Sigmoid colon (tissue), 7 donors: Measurements from ENCODE around the gene STPG3. TPM values are rescaled to one million over a fixed set of nuclear protein-coding genes. Genes with fewer than 3 reads are reported as not detected.

Experiments
- DNase-seq: peaks from one replicate; pipeline ENCODE4 v3.0.0-alpha.2; 2019
- H3K27ac ChIP-seq, 4 donors: fragments of 200-600 bp; sonication (generic); one replicate each; pipeline ENCODE4 v1.5.1; 2016 to 2019; ENCODE audit warnings: mild to moderate bottlenecking in 1 of 4
- H3K27me3 ChIP-seq, 3 donors: fragments of 200-600 bp; sonication (generic); one replicate each; pipeline ENCODE4 v1.5.1; 2019; ENCODE audit warnings: mild to moderate bottlenecking in 1 of 3
- H3K36me3 ChIP-seq, 4 donors: fragments of 200-600 bp; sonication (generic); one replicate each; pipeline ENCODE4 v1.5.1; 2016 to 2019
- H3K4me1 ChIP-seq, 4 donors: fragments of 200-600 bp; sonication (generic); one replicate each; pipeline ENCODE4 v1.5.1; 2017 to 2019
- H3K4me3 ChIP-seq, 4 donors: fragments of 200-600 bp; sonication (generic); one replicate each; pipeline ENCODE4 v1.5.1; 2017 to 2019; ENCODE audit warnings: mild to moderate bottlenecking in 2 of 4, moderate library complexity in 1 of 4
- H3K9me3 ChIP-seq, 4 donors: fragments of 200-600 bp in 3 of 4; sonication (generic) in 3 of 4; one replicate each; pipeline versions ENCODE4 v1.5.1 to v1.6.1; 2013 to 2019
- EP300 ChIP-seq, 4 donors: sonication (generic); formaldehyde crosslinking; IDR thresholded peaks; one replicate each; pipeline ENCODE4 v1.6.1; 2017; ENCODE audit warnings: antibody characterized with exemption in 4 of 4
- WGBS, 2 donors: extraction: QIAGEN DNeasy Blood & Tissue Kit; methylation state at CpG; one replicate each; pipeline ENCODE4 v1.1.7; 2013; 5-methylcytosine and 5-hydroxymethylcytosine counted together
- intact Hi-C: fragments of 100-400 bp; cut with DNase I; formaldehyde crosslinking; loops from one replicate; pipeline ENCODE4 v1.15.1; 2023
- polyA plus RNA-seq, 3 donors: library from polyadenylated mRNA; stranded (reverse); fragments of 200-250 nt; gene quantifications; one replicate each; pipeline ENCODE4 v1.2.3, GENCODE V29; 2013
- total RNA-seq, 4 donors: library from RNA; depleted of rRNA; stranded (reverse); fragments of >200 nt; gene quantifications; one replicate each; pipeline ENCODE4 v1.1.0, GENCODE V29; 2016
- TF ChIP-seq, protein P1 (sequence below), 4 experiments: fragments of 450-650 bp in 3 of 4; fragments of 200-600 bp in 1 of 4; IDR thresholded peaks; one replicate each; pipeline ENCODE4 v1.5.1; 2016 to 2019; ENCODE audit warnings: antibody characterized with exemption in 4 of 4, mild to moderate bottlenecking in 3 of 4, moderate library complexity in 2 of 4
- donor health status: healthy with polysubstance abuse.
- donor health status: Bipolar disorder and iron deficiency.
- donor health status: healthy.

Gene STPG3
- total and polyA plus RNA-seq, 7 donors: not detected

GRCh38 chr9:137302449-137303150 is 51.5 kb downstream of the STPG3 start:
- no peak for TF ChIP-seq EP300 (IDR thresholded peaks at IDR 0.05)
- TF ChIP-seq, protein P1, sequence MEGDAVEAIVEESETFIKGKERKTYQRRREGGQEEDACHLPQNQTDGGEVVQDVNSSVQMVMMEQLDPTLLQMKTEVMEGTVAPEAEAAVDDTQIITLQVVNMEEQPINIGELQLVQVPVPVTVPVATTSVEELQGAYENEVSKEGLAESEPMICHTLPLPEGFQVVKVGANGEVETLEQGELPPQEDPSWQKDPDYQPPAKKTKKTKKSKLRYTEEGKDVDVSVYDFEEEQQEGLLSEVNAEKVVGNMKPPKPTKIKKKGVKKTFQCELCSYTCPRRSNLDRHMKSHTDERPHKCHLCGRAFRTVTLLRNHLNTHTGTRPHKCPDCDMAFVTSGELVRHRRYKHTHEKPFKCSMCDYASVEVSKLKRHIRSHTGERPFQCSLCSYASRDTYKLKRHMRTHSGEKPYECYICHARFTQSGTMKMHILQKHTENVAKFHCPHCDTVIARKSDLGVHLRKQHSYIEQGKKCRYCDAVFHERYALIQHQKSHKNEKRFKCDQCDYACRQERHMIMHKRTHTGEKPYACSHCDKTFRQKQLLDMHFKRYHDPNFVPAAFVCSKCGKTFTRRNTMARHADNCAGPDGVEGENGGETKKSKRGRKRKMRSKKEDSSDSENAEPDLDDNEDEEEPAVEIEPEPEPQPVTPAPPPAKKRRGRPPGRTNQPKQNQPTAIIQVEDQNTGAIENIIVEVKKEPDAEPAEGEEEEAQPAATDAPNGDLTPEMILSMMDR (IDR thresholded peaks at IDR 0.05): peak in 3 of 4 experiments; percentile 18 to 22 (median 19)
- intact Hi-C loops: no loop called here
- Histone ChIP-seq H3K9me3 (no peaks in the 10 kb centered on the region), H3K4me3 (peak overlapping the region; percentile 19 to 50 (median 38)), H3K27me3 (peaks cover 72 to 94% (median 91%) of the 10 kb centered on the region in 3 donors), H3K36me3 (no peaks in the 10 kb centered on the region), H3K4me1 (peaks cover 0 to 63% (median 54%) of the 10 kb centered on the region in 4 donors), H3K27ac (peak overlapping the region; percentile 63 to 77 (median 66))
- WGBS, 2 donors: 2 to 6% methylated on average over 78 of the region's 78 CpGs
- peak; percentile 66 for DNase-seq

Other genes starting within 250 kb of the STPG3 start
- 10 to 100 TPM in 3 of 4 donors, 1 to 10 TPM in 1; 9.2 to 19.7 (median 13.2) TPM for gene ABCA2, start 223.0 kb upstream of the STPG3 start, total RNA-seq
- gene ABCA2, start 223.0 kb upstream of the STPG3 start, polyA plus RNA-seq: 10 to 100 TPM in 1 of 3 donors, 1 to 10 TPM in 2; 6.0 to 28.6 (median 9.0) TPM
- 1 to 10 TPM in 1 of 4 donors, under 1 TPM in 2, not detected in 1; 0.36 to 1.3 (median 0.41) TPM for gene FUT7, start 219.2 kb upstream of the STPG3 start, total RNA-seq
- 1 to 10 TPM in 1 of 3 donors, not detected in 2; 1.3 TPM for gene FUT7, start 219.2 kb upstream of the STPG3 start, polyA plus RNA-seq
- gene NPDC1, start 205.1 kb upstream of the STPG3 start, total RNA-seq: 100 to 1,000 TPM in 1 of 4 donors, 10 to 100 TPM in 3; 21.4 to 101 (median 42.4) TPM
- gene NPDC1, start 205.1 kb upstream of the STPG3 start, polyA plus RNA-seq: 100 to 1,000 TPM in 1 of 3 donors, 10 to 100 TPM in 2; 47.9 to 118 (median 91.9) TPM
- 1 to 10 TPM in 3 of 4 donors, not detected in 1; 1.2 to 2.2 (median 2.1) TPM for gene ENTPD2, start 197.2 kb upstream of the STPG3 start, total RNA-seq
- gene ENTPD2, start 197.2 kb upstream of the STPG3 start, polyA plus RNA-seq: 1 to 10 TPM in 2 of 3 donors, under 1 TPM in 1; 0.92 to 6.4 (median 3.0) TPM
- under 1 TPM in 1 of 4 donors, not detected in 3; 0.81 TPM for gene SAPCD2, start 180.7 kb upstream of the STPG3 start, total RNA-seq
- gene SAPCD2, start 180.7 kb upstream of the STPG3 start, polyA plus RNA-seq: 10 to 100 TPM in 1 of 3 donors, 1 to 10 TPM in 2; 3.6 to 16.4 (median 3.7) TPM
- 1 to 10 TPM; 2.9 to 9.1 (median 4.8) TPM for gene UAP1L1, start 173.8 kb upstream of the STPG3 start, total RNA-seq
- gene UAP1L1, start 173.8 kb upstream of the STPG3 start, polyA plus RNA-seq: 1 to 10 TPM; 4.2 to 9.6 (median 6.0) TPM
- gene MAN1B1, start 164.3 kb upstream of the STPG3 start, total RNA-seq: 10 to 100 TPM; 27.8 to 34.9 (median 28.7) TPM
- 10 to 100 TPM; 12.0 to 52.0 (median 14.1) TPM for gene MAN1B1, start 164.3 kb upstream of the STPG3 start, polyA plus RNA-seq
- gene DPP7, start 136.6 kb upstream of the STPG3 start, total RNA-seq: 100 to 1,000 TPM in 2 of 4 donors, 10 to 100 TPM in 2; 88.5 to 140 (median 111) TPM
- gene DPP7, start 136.6 kb upstream of the STPG3 start, polyA plus RNA-seq: 100 to 1,000 TPM in 1 of 3 donors, 10 to 100 TPM in 2; 26.6 to 158 (median 36.6) TPM
- gene GRIN1, start 112.1 kb upstream of the STPG3 start, total RNA-seq: 1 to 10 TPM in 1 of 4 donors, under 1 TPM in 3; 0.16 to 1.1 (median 0.38) TPM
- gene GRIN1, start 112.1 kb upstream of the STPG3 start, polyA plus RNA-seq: under 1 TPM in 1 of 3 donors, not detected in 2; 0.69 TPM
- gene LRRC26, start 81.2 kb upstream of the STPG3 start, total RNA-seq: under 1 TPM in 1 of 4 donors, not detected in 3; 0.68 TPM
- gene LRRC26, start 81.2 kb upstream of the STPG3 start, polyA plus RNA-seq: 1 to 10 TPM; 1.2 to 6.3 (median 1.4) TPM
- not detected for gene TMEM210, start 79.2 kb upstream of the STPG3 start, total RNA-seq
- gene TMEM210, start 79.2 kb upstream of the STPG3 start, polyA plus RNA-seq: under 1 TPM in 1 of 3 donors, not detected in 2; 0.12 TPM
- 10 to 100 TPM; 21.0 to 27.4 (median 24.6) TPM for gene ANAPC2, start 62.7 kb upstream of the STPG3 start, total RNA-seq
- gene ANAPC2, start 62.7 kb upstream of the STPG3 start, polyA plus RNA-seq: 10 to 100 TPM; 12.5 to 49.3 (median 13.2) TPM
- 100 to 1,000 TPM in 1 of 4 donors, 10 to 100 TPM in 3; 39.6 to 122 (median 76.3) TPM for gene SSNA1, start 62.6 kb upstream of the STPG3 start, total RNA-seq
- gene SSNA1, start 62.6 kb upstream of the STPG3 start, polyA plus RNA-seq: 100 to 1,000 TPM in 2 of 3 donors, 10 to 100 TPM in 1; 93.2 to 112 (median 105) TPM
- gene TPRN, start 50.5 kb upstream of the STPG3 start, total RNA-seq: 1 to 10 TPM; 3.0 to 4.6 (median 3.8) TPM
- gene TPRN, start 50.5 kb upstream of the STPG3 start, polyA plus RNA-seq: 10 to 100 TPM; 64.9 to 80.5 (median 78.1) TPM
- gene TMEM203, start 45.6 kb upstream of the STPG3 start, total RNA-seq: 10 to 100 TPM; 24.8 to 33.4 (median 29.1) TPM
- gene TMEM203, start 45.6 kb upstream of the STPG3 start, polyA plus RNA-seq: 10 to 100 TPM; 27.5 to 42.0 (median 38.4) TPM
- gene NDOR1, start 45.6 kb upstream of the STPG3 start, total RNA-seq: 10 to 100 TPM in 1 of 4 donors, 1 to 10 TPM in 3; 3.8 to 12.7 (median 5.1) TPM
- gene NDOR1, start 45.6 kb upstream of the STPG3 start, polyA plus RNA-seq: 10 to 100 TPM in 1 of 3 donors, 1 to 10 TPM in 2; 5.4 to 20.2 (median 6.0) TPM
- 1 to 10 TPM in 2 of 4 donors, under 1 TPM in 1, not detected in 1; 0.54 to 1.9 (median 1.1) TPM for gene RNF208, start 29.0 kb upstream of the STPG3 start, total RNA-seq
- gene RNF208, start 29.0 kb upstream of the STPG3 start, polyA plus RNA-seq: 1 to 10 TPM; 4.8 to 8.8 (median 5.5) TPM
- gene CYSRT1, start 26.1 kb upstream of the STPG3 start, total RNA-seq: under 1 TPM in 1 of 4 donors, not detected in 3; 0.33 TPM
- gene CYSRT1, start 26.1 kb upstream of the STPG3 start, polyA plus RNA-seq: 1 to 10 TPM in 1 of 3 donors, under 1 TPM in 1, not detected in 1; 0.54 to 1.2 TPM
- not detected for gene RNF224, start 23.8 kb upstream of the STPG3 start, total RNA-seq
- gene RNF224, start 23.8 kb upstream of the STPG3 start, polyA plus RNA-seq: under 1 TPM in 1 of 3 donors, not detected in 2; 0.04 TPM
- not detected for gene SLC34A3, start 20.4 kb upstream of the STPG3 start, total RNA-seq
- gene SLC34A3, start 20.4 kb upstream of the STPG3 start, polyA plus RNA-seq: not detected
- gene TUBB4B, start 10.0 kb upstream of the STPG3 start, total RNA-seq: 100 to 1,000 TPM; 141 to 196 (median 164) TPM
- 100 to 1,000 TPM; 292 to 505 (median 444) TPM for gene TUBB4B, start 10.0 kb upstream of the STPG3 start, polyA plus RNA-seq
- gene NELFB, start 4.0 kb downstream of the STPG3 start, total RNA-seq: 10 to 100 TPM; 24.7 to 36.5 (median 33.2) TPM
- 10 to 100 TPM; 41.6 to 70.5 (median 45.0) TPM for gene NELFB, start 4.0 kb downstream of the STPG3 start, polyA plus RNA-seq
- gene TOR4A, start 26.4 kb downstream of the STPG3 start, total RNA-seq: 1 to 10 TPM; 3.8 to 4.3 (median 3.9) TPM
- 10 to 100 TPM in 1 of 3 donors, 1 to 10 TPM in 2; 5.1 to 33.0 (median 6.6) TPM for gene TOR4A, start 26.4 kb downstream of the STPG3 start, polyA plus RNA-seq
- 1 to 10 TPM in 3 of 4 donors, not detected in 1; 1.8 to 2.9 (median 2.8) TPM for gene NRARP, start 51.0 kb downstream of the STPG3 start, total RNA-seq
- 10 to 100 TPM; 20.4 to 24.7 (median 24.0) TPM for gene NRARP, start 51.0 kb downstream of the STPG3 start, polyA plus RNA-seq
- 10 to 100 TPM in 2 of 4 donors, 1 to 10 TPM in 2; 8.9 to 25.5 (median 11.8) TPM for gene EXD3, start 171.9 kb downstream of the STPG3 start, total RNA-seq
- gene EXD3, start 171.9 kb downstream of the STPG3 start, polyA plus RNA-seq: 10 to 100 TPM; 18.0 to 29.7 (median 26.6) TPM
- gene NOXA1, start 172.1 kb downstream of the STPG3 start, total RNA-seq: 1 to 10 TPM; 1.4 to 3.3 (median 2.9) TPM
- 10 to 100 TPM; 15.0 to 16.4 (median 15.4) TPM for gene NOXA1, start 172.1 kb downstream of the STPG3 start, polyA plus RNA-seq
- gene ENTPD8, start 190.1 kb downstream of the STPG3 start, total RNA-seq: under 1 TPM in 1 of 4 donors, not detected in 3; 0.71 TPM
- 10 to 100 TPM; 32.4 to 65.3 (median 44.4) TPM for gene ENTPD8, start 190.1 kb downstream of the STPG3 start, polyA plus RNA-seq
- 10 to 100 TPM; 21.8 to 33.8 (median 27.4) TPM for gene NSMF, start 208.0 kb downstream of the STPG3 start, total RNA-seq
- gene NSMF, start 208.0 kb downstream of the STPG3 start, polyA plus RNA-seq: 10 to 100 TPM; 24.0 to 50.4 (median 42.4) TPM